ENCODE measurements around the gene IL27RA.
A peak's percentile ranks its signal among the peaks of the same experiment; 100 is the strongest.

Gene IL27RA

GRCh38 chr19:13993590-13994300 lies 37.8 kb upstream of the IL27RA start:
- Histone ChIP-seq H3K18ac (ENCODE audit: low read length) (no peak overlapping the region), H4K8ac (ENCODE audit: low read depth, low read length) (no peak overlapping the region), H3K4me1 (ENCODE audit: control insufficient read depth in 2 of 2, insufficient read depth in 1 of 2, low read depth in 1 of 2, low read length in 2 of 2) (no peaks in the 10 kb centered on the region), H2BK120ac (ENCODE audit: low read depth, low read length) (no peak overlapping the region), H2AK5ac (ENCODE audit: low read depth, low read length) (peak overlapping the region; percentile 46), H3K14ac (ENCODE audit: low read length) (no peak overlapping the region), H3K4me2 (ENCODE audit: insufficient read depth, low read length, poor library complexity, severe bottlenecking) (no peak overlapping the region), H3K79me1 (ENCODE audit: low read depth, low read length) (peaks cover 6% of the 10 kb centered on the region), H3K4ac (ENCODE audit: low read length) (no peak overlapping the region), H2BK15ac (ENCODE audit: low read length) (no peak overlapping the region), H3K9ac (ENCODE audit: low read depth, low read length, poor library complexity) (no peak overlapping the region), H3K9me3 (replicated peaks in 1 of 2; ENCODE audit: control insufficient read depth in 2 of 2, insufficient read depth in 1 of 2, low read depth in 1 of 2, low read length in 2 of 2) (peaks cover 3% of the 10 kb centered on the region in 2 donors), H3K23ac (ENCODE audit: low read depth, low read length, poor library complexity) (peak overlapping the region; percentile 17), H2BK12ac (ENCODE audit: low read length) (no peak overlapping the region), H3K36me3 (replicated peaks in 1 of 2; ENCODE audit: control insufficient read depth in 2 of 2, insufficient read depth in 2 of 2, low read length in 2 of 2) (peaks cover 15 to 24% of the 10 kb centered on the region in 2 donors), H3K4me3 (ENCODE audit: low read length in 2 of 2) (no peak overlapping the region), H3K27me3 (ENCODE audit: control insufficient read depth in 3 of 3, insufficient read depth in 3 of 3, low read depth in 1 of 3, low read length in 3 of 3) (no peaks in the 10 kb centered on the region), H3K27ac (replicated peaks; ENCODE audit: low read length) (no peak overlapping the region), H2AFZ (ENCODE audit: low read length) (no peak overlapping the region), H4K91ac (ENCODE audit: low read depth, low read length, poor library complexity) (no peak overlapping the region), H2BK5ac (ENCODE audit: low read length) (peak overlapping the region; percentile 53)
- no CpG with 5 or more reads among the region's 22 CpGs for WGBS, 2 donors (ENCODE audit: extremely low coverage in 2 of 2, insufficient read length in 2 of 2, insufficient replicate concordance in 1 of 2)
- no peak for DNase-seq (ENCODE audit: low spot score)

- H3K4me3 ChIP-seq (ENCODE audit: low read length in 2 of 2) = no peak overlapping the region
- H3K9ac ChIP-seq (ENCODE audit: low read depth, low read length, poor library complexity) = no peak overlapping the region
- H2BK120ac ChIP-seq (ENCODE audit: low read depth, low read length) = no peak overlapping the region
- H3K4ac ChIP-seq (ENCODE audit: low read length) = no peak overlapping the region
- no peak overlapping the region for H2AK5ac ChIP-seq (ENCODE audit: low read depth, low read length)
- no peaks in the 10 kb centered on the region for H3K27me3 ChIP-seq (ENCODE audit: control insufficient read depth in 3 of 3, insufficient read depth in 3 of 3, low read depth in 1 of 3, low read length in 3 of 3)
- no peak overlapping the region for H3K18ac ChIP-seq (ENCODE audit: low read length)
- H3K23ac ChIP-seq (ENCODE audit: low read depth, low read length, poor library complexity) = no peak overlapping the region
- peak overlapping the region; percentile 53 for H2BK5ac ChIP-seq (ENCODE audit: low read length)
- no peak overlapping the region for H3K14ac ChIP-seq (ENCODE audit: low read length)
- H3K79me1 ChIP-seq (ENCODE audit: low read depth, low read length) = peaks cover 6% of the 10 kb centered on the region
- no peak overlapping the region for H4K8ac ChIP-seq (ENCODE audit: low read depth, low read length)
- no peak overlapping the region for H2BK15ac ChIP-seq (ENCODE audit: low read length)
- no peak overlapping the region for H3K27ac ChIP-seq (replicated peaks; ENCODE audit: low read length)
- H4K91ac ChIP-seq (ENCODE audit: low read depth, low read length, poor library complexity) = no peak overlapping the region
- peaks cover 14 to 24% of the 10 kb centered on the region in 2 donors for H3K36me3 ChIP-seq (replicated peaks in 1 of 2; ENCODE audit: control insufficient read depth in 2 of 2, insufficient read depth in 2 of 2, low read length in 2 of 2)
- H3K4me2 ChIP-seq (ENCODE audit: insufficient read depth, low read length, poor library complexity, severe bottlenecking) = no peak overlapping the region
- no CpG with 5 or more reads among the region's 13 CpGs for WGBS, 2 donors (ENCODE audit: extremely low coverage in 2 of 2, insufficient read length in 2 of 2, insufficient replicate concordance in 1 of 2)
- H3K9me3 ChIP-seq (replicated peaks in 1 of 2; ENCODE audit: control insufficient read depth in 2 of 2, insufficient read depth in 1 of 2, low read depth in 1 of 2, low read length in 2 of 2) = peaks cover 9 to 12% of the 10 kb centered on the region in 2 donors
- DNase-seq (ENCODE audit: low spot score) = no peak
- no peaks in the 10 kb centered on the region for H3K4me1 ChIP-seq (ENCODE audit: control insufficient read depth in 2 of 2, insufficient read depth in 1 of 2, low read depth in 1 of 2, low read length in 2 of 2)
- no peak overlapping the region for H2AFZ ChIP-seq (ENCODE audit: low read length)
- H2BK12ac ChIP-seq (ENCODE audit: low read length) = no peak overlapping the region
Observed at GRCh38 chr19:13995017-13995728, 36.4 kb upstream of the IL27RA start.

GRCh38 chr19:13995878-13996765 lies 35.4 kb upstream of the IL27RA start:
- Histone ChIP-seq H3K4me1 (ENCODE audit: control insufficient read depth in 2 of 2, insufficient read depth in 1 of 2, low read depth in 1 of 2, low read length in 2 of 2) (no peaks in the 10 kb centered on the region), H2BK120ac (ENCODE audit: low read depth, low read length) (no peak overlapping the region), H4K91ac (ENCODE audit: low read depth, low read length, poor library complexity) (no peak overlapping the region), H2BK15ac (ENCODE audit: low read length) (no peak overlapping the region), H3K23ac (ENCODE audit: low read depth, low read length, poor library complexity) (no peak overlapping the region), H3K4me2 (ENCODE audit: insufficient read depth, low read length, poor library complexity, severe bottlenecking) (no peak overlapping the region), H3K9ac (ENCODE audit: low read depth, low read length, poor library complexity) (no peak overlapping the region), H3K27ac (replicated peaks; ENCODE audit: low read length) (no peak overlapping the region), H3K36me3 (replicated peaks in 1 of 2; ENCODE audit: control insufficient read depth in 2 of 2, insufficient read depth in 2 of 2, low read length in 2 of 2) (peaks cover 12 to 20% of the 10 kb centered on the region in 2 donors), H3K27me3 (ENCODE audit: control insufficient read depth in 3 of 3, insufficient read depth in 3 of 3, low read depth in 1 of 3, low read length in 3 of 3) (no peaks in the 10 kb centered on the region), H3K79me1 (ENCODE audit: low read depth, low read length) (peaks cover 7% of the 10 kb centered on the region), H2AK5ac (ENCODE audit: low read depth, low read length) (no peak overlapping the region), H3K4me3 (ENCODE audit: low read length in 2 of 2) (no peak overlapping the region), H2BK5ac (ENCODE audit: low read length) (no peak overlapping the region), H3K14ac (ENCODE audit: low read length) (peak overlapping the region; percentile 89), H4K8ac (ENCODE audit: low read depth, low read length) (no peak overlapping the region), H3K9me3 (replicated peaks in 1 of 2; ENCODE audit: control insufficient read depth in 2 of 2, insufficient read depth in 1 of 2, low read depth in 1 of 2, low read length in 2 of 2) (peaks cover 9 to 12% of the 10 kb centered on the region in 2 donors), H3K18ac (ENCODE audit: low read length) (no peak overlapping the region), H2BK12ac (ENCODE audit: low read length) (no peak overlapping the region), H2AFZ (ENCODE audit: low read length) (no peak overlapping the region), H3K4ac (ENCODE audit: low read length) (no peak overlapping the region)
- DNase-seq (ENCODE audit: low spot score) = no peak
- WGBS, 2 donors (ENCODE audit: extremely low coverage in 2 of 2, insufficient read length in 2 of 2, insufficient replicate concordance in 1 of 2) = no CpG with 5 or more reads among the region's 14 CpGs
